Measurements from ENCODE around the gene IGLON5.

IGLON5 gene

DNA sequence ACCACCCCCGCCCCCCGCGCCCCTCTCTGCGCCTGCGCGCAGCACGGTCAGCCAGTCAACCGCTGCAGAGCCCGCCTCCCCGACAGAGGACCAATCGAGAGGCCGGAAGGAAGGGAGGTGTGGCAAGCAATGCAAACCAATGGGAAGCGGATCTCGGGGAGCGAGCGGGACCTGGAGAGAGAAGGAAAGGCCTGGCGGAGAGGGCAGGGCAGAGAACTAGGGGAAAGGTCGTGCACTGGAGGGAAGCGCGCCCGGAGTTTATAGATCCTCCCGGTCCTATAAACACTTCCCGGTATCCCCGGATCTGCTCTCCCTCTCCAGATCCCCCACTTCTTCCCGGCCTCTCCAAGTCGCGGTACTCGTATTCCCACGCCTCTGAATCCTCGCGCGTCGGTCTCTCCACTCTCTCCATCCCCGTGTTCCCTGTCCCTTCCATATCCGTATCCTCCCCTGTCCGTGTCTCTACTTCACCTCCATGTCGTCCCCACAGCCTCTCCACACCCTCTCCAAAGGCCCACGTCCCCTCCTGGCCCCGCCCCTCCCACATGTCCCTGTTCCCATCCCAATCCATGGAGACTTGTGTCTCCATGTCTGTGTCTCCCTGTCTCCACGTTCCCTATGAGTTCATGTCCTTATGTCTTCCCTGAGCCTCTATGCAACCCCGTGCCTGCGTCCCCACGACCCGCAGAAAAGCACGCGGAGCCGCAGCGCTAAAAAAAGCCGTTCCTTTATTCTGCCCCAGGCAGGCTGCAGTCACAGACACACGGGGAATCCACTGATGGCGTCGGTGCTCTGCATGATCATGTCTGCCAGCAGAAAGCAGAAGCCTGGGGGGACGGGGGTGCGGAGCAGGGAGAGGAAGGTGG, 55.2 kb downstream of the IGLON5 start:
- peak; percentile 92 for DNase-seq

DNA sequence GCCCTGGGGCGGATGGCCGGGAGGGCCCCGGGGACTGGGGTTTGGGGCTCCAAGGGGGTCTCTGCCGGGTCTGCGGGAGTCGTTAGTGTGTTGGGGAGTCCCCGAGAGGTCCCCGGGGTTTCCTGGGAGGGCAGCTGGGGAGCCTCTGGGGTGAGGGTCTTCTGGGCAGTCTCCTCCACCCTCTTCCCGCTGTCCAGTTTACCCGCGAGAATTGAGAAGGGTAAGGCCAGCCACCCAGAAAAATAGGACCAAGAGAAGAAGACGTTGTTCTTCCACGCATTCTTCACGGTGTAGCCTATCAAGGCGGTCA, 55.8 kb downstream of the IGLON5 start:
- peak; percentile 33 for DNase-seq

DNA sequence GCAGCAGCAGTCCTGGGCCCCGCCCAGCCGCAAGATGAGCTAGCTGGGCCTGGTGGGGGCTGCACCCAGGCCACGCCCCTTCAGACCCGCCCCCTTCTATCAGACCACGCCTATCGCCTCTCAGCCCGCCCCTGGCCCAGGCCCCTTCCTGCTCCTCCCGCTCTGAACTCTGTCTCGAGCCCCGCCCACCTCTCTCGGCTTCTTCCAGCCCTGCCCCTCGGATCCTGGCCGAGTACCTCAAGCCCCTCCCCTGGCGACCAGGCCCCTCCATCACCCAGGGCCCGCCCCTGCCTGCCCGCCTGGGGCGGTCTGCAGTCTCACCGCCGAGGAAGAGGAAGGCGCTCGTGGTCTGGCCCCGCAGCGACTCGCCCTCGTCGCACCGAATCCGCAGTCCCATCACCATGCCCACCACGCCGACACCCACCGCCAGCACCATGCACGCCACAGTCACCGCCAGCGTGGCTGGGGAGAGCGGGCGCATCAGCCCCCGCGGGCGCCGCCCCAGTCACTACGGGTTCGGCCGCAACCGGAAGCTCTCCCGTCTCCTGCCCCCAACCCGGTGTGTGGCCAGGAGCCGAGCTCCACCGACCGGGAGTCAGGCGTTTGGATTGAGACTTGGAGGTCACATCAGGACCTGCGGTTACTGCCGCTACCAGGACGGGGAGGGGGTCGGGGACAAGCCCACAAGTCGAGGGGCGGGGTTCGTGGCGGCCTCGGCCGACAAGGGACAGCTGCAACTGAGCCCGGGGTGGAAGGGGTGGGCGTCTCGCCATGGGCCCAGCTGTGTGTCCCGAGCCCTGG, 56.3 kb downstream of the IGLON5 start:
- peak; percentile 98 for DNase-seq

DNA sequence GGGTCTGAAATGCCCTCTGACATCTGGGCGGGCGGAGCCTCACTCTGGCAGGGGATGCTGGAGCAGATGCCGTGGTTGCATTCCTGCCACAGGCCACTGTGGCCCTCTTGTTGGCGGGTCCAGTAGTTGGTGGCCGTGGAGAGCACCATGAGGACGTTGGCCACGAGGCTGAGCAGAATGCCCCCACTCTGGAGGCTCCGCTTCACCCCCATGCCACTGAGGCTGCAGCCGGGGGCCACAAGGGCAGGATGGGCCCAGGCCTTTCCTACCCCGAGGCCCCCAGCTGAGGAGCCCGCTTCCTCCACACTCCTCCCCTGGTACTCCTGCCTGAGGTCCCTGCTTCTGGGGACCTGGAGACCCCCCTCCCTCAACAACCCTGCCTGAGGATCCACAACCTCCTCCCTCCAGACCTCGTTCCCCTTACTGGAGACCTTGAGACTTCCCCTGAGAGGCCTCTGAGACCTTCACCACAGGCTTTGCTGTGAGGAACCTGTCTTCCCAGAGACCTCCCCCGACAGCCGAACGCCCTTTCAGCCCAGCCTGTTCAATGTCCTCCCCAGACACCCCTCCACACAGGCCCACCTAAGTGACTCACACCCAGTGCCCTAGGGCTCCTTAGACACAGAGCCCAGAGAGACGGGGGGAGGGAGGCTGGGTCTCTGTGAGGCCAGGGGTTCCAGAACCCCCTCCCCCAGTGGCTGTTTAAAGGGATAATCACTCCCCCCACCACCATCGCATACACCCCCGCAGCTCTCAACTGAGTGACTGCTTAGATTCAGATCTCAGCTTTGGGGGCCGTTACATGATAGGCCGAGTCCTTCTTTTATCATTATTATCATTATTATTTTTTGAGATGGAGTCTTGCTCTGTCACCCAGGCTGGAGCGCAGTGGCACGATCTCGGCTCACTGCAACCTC, 57.2 kb downstream of the IGLON5 start, which contains the start of gene CLDND2:
CLDND2 (minus strand) TSS at position 638 of the 917 bp plus-strand sequence; CDS start at position 212, 426 bp downstream.
- DNase-seq: no peak

DNA sequence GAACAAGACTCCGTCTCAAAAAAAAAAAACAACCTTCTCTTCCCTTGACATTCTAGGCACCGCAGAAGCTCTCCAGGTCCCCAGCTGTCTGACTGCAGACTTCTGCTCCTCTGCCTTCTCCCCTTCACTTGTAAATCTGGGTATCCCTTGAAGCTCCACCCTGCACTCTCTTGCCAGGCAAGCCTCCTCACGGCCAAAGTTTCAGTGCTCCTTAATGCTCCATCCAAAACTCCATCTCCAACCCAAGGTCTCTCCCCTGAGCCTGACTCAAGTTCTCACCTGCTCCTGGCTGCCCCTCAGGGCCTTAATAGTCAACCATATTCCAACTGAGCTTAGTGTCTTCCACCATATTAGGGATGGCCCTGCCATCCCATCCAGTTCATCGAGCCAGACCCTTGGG, 58.8 kb downstream of the IGLON5 start:
- DNase-seq: no peak

DNA sequence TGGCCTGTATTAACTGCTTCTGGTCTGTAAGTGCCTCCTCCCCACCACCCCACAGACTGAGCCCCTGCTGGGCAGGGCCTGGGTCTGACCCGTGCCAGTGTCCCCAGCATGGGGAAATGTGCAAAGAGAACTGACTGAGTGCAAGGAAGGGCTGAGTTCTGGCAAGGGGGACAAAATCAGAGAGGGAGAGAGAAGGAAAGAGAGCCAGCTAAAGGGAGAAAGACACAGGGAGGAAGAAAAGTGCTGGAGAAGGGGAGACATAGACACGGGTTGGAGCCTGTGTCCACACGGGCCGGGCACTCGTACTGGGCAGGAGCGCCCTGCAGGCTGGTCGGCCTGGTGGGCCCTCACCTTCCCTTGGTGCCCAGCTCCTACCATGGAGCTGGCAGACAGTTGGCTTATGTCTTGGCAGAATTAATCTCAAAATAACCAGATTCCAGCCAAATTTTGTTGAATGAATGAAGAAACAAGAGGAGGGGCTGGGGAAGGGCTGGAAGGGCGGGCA, 59.8 kb downstream of the IGLON5 start:
- DNase-seq: no peak

DNA sequence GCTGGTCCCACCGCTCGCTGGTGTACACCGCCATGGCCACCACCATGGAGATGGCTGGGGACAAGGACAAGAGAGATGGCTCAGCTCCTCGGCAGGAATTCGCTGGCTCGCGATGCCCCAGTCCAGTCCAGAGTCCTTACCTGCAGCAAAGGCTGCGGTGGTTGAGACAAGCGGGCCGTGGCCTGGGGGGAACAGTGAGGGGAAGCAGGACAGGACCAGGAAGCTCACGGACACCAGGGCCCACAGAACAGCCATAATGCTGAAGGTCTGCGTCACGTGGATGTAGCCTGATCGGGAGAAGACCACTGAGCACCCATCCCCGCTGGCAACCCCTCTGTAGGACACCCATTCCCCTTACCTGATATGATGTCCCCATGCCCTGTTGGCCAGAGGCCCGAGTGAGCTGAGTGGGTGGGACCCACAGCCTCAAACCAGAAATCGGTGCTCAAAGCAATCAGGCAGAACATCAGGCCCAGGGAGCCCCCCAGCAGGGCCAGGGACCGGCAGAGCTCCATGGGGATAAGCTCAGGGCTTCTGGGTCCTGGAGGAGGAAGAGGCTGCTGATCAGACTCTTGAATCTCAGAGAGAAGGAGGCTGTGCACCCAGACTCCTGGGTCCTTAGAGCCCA, 60.7 kb downstream of the IGLON5 start:
- DNase-seq: no peak

- DNase-seq: peak; percentile 56
Observed at GRCh38 chr19:51372649-51373504, 61.4 kb downstream of the IGLON5 start, which contains the start of gene NKG7. Gene NKG7, minus strand, starts transcription at chr19:51372654. Its CDS starts 119 bp downstream, at chr19:51372535.

DNA sequence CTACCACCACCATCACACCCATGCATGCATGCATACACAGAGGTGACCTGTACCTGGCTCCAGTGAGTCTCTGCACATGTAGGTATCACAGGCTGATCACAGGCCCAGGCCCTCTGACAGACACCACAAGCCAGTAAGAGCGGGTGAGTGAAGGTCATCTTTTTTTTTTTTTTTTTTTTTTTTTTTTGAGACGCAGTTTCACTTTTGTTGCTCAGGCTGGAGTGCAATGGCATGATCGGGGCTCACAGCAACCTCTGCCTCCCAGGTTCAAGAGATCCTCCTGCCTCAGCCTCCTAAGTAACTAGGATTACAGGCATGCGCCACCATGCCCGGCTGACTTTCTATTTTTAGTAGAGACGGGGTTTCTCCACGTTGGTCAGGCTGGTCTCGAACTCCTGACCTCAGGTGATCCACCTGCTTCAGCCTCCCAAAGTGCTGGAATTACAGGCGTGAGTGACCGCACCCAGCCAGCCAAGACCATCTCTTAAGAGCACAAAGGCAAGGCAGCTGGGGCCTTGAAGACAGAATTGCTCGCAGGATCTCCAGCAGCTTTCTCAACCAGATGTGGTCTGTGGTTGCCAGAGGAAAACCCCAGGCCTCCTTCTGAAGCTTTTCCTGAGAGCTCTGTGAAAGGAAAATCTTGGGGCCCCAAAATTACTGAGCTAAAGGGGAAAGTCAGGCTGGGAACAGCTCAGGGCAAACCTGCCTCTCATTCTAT, 64.2 kb downstream of the IGLON5 start:
- no peak for DNase-seq

DNA sequence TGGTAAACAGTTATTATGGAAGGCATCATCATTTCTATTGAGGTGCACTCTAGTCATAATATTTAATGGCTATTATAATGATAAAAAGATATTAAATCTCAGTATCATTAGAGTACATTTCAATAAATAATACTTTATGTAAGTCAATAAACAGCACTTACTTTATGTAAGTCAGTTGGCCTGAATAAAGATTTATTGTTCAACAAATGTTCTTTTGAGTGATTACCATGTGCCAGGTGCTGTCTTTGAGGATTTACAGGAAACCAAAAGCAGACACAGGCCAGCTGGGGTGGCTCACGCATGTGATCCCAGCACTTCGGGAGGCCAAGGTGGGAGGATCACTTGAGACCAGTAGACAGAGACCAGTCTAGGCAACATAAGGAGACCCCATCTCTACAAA, 66.0 kb downstream of the IGLON5 start:
- DNase-seq: no peak

- no peak for DNase-seq
Observed at GRCh38 chr19:51380379-51380778, 68.9 kb downstream of the IGLON5 start.
